ENCODE results near the gene CNTNAP2. TPM values are rescaled to one million over a fixed set of nuclear protein-coding genes. Genes with fewer than 3 reads are reported as not detected.

Gene CNTNAP2
- polyA plus RNA-seq, 4 donors, result 0.54 to 10.1 (median 2.6) TPM

GRCh38 chr7:146948703-146949102 is 832.1 kb downstream of the CNTNAP2 start:
- DNase-seq (no peak), FAIRE-seq (no peak)
- no peaks in the 10 kb centered on the region for H3K36me3 ChIP-seq (ENCODE audit: control insufficient read depth in 3 of 3, insufficient read depth in 2 of 3, low read depth in 1 of 3, low read length in 3 of 3)
- 56 to 67% (median 65%) methylated on average over 1 of the region's 1 CpG for WGBS, 3 donors
- no peak overlapping the region for H3K27ac ChIP-seq (ENCODE audit: low read depth in 1 of 3, low read length in 2 of 3)
- no peak overlapping the region for H3K4me3 ChIP-seq (ENCODE audit: low read depth in 1 of 3, low read length in 3 of 3)
- H3K9me3 ChIP-seq (ENCODE audit: control insufficient read depth in 2 of 2, insufficient read depth in 1 of 2, low read depth in 1 of 2, low read length in 1 of 2), result no peaks in the 10 kb centered on the region
- H3K4me1 ChIP-seq (ENCODE audit: control insufficient read depth in 3 of 3, insufficient read depth in 2 of 3, low read depth in 1 of 3, low read length in 2 of 3), result no peaks in the 10 kb centered on the region
- no peaks in the 10 kb centered on the region for H3K27me3 ChIP-seq (ENCODE audit: control insufficient read depth in 3 of 3, insufficient read depth in 3 of 3, low read length in 3 of 3)

GRCh38 chr7:146956321-146956720 is 839.7 kb downstream of the CNTNAP2 start:
- H3K9me3 ChIP-seq (ENCODE audit: control insufficient read depth in 2 of 2, insufficient read depth in 1 of 2, low read depth in 1 of 2, low read length in 1 of 2), result no peaks in the 10 kb centered on the region
- DNase-seq (no peak), FAIRE-seq (no peak)
- no peak overlapping the region for H3K4me3 ChIP-seq (ENCODE audit: low read depth in 1 of 3, low read length in 3 of 3)
- no peaks in the 10 kb centered on the region for H3K4me1 ChIP-seq (ENCODE audit: control insufficient read depth in 3 of 3, insufficient read depth in 2 of 3, low read depth in 1 of 3, low read length in 2 of 3)
- H3K27ac ChIP-seq (ENCODE audit: low read depth in 1 of 3, low read length in 2 of 3), result no peak overlapping the region
- H3K36me3 ChIP-seq (ENCODE audit: control insufficient read depth in 3 of 3, insufficient read depth in 2 of 3, low read depth in 1 of 3, low read length in 3 of 3), result no peaks in the 10 kb centered on the region
- H3K27me3 ChIP-seq (ENCODE audit: control insufficient read depth in 3 of 3, insufficient read depth in 3 of 3, low read length in 3 of 3), result no peaks in the 10 kb centered on the region

GRCh38 chr7:146956853-146957252 is 840.3 kb downstream of the CNTNAP2 start:
- no peak for FAIRE-seq
- whole genome bisulfite sequencing, 3 donors, result 74 to 82% (median 79%) methylated on average over 3 of the region's 3 CpGs

GRCh38 chr7:146960773-146961391 is 844.3 kb downstream of the CNTNAP2 start:
- Histone ChIP-seq H3K27ac (ENCODE audit: low read depth in 1 of 3, low read length in 2 of 3) (no peak overlapping the region), H3K4me1 (ENCODE audit: control insufficient read depth in 3 of 3, insufficient read depth in 2 of 3, low read depth in 1 of 3, low read length in 2 of 3) (no peaks in the 10 kb centered on the region), H3K27me3 (ENCODE audit: control insufficient read depth in 3 of 3, insufficient read depth in 3 of 3, low read length in 3 of 3) (no peaks in the 10 kb centered on the region), H3K9me3 (ENCODE audit: control insufficient read depth in 2 of 2, insufficient read depth in 1 of 2, low read depth in 1 of 2, low read length in 1 of 2) (no peaks in the 10 kb centered on the region), H3K4me3 (ENCODE audit: low read depth in 1 of 3, low read length in 3 of 3) (no peak overlapping the region), H3K36me3 (ENCODE audit: control insufficient read depth in 3 of 3, insufficient read depth in 2 of 3, low read depth in 1 of 3, low read length in 3 of 3) (no peaks in the 10 kb centered on the region)
- FAIRE-seq (no peak), DNase-seq (no peak)
- WGBS, 3 donors, result 68 to 75% (median 72%) methylated on average over 5 of the region's 5 CpGs

More at GRCh38 chr7:146956853-146957252, 840.3 kb downstream of the CNTNAP2 start:
- Histone ChIP-seq H3K27ac (ENCODE audit: low read depth in 1 of 3, low read length in 2 of 3) (no peak overlapping the region), H3K36me3 (ENCODE audit: control insufficient read depth in 3 of 3, insufficient read depth in 2 of 3, low read depth in 1 of 3, low read length in 3 of 3) (no peaks in the 10 kb centered on the region), H3K9me3 (ENCODE audit: control insufficient read depth in 2 of 2, insufficient read depth in 1 of 2, low read depth in 1 of 2, low read length in 1 of 2) (no peaks in the 10 kb centered on the region), H3K4me3 (ENCODE audit: low read depth in 1 of 3, low read length in 3 of 3) (no peak overlapping the region), H3K4me1 (ENCODE audit: control insufficient read depth in 3 of 3, insufficient read depth in 2 of 3, low read depth in 1 of 3, low read length in 2 of 3) (no peaks in the 10 kb centered on the region), H3K27me3 (ENCODE audit: control insufficient read depth in 3 of 3, insufficient read depth in 3 of 3, low read length in 3 of 3) (no peaks in the 10 kb centered on the region)
- no peak for DNase-seq

- H3K4me1 ChIP-seq (ENCODE audit: control insufficient read depth in 3 of 3, insufficient read depth in 2 of 3, low read depth in 1 of 3, low read length in 2 of 3), result no peaks in the 10 kb centered on the region
- H3K4me3 ChIP-seq (ENCODE audit: low read depth in 1 of 3, low read length in 3 of 3), result no peak overlapping the region
- DNase-seq (no peak), FAIRE-seq (no peak)
- no peaks in the 10 kb centered on the region for H3K36me3 ChIP-seq (ENCODE audit: control insufficient read depth in 3 of 3, insufficient read depth in 2 of 3, low read depth in 1 of 3, low read length in 3 of 3)
- no peaks in the 10 kb centered on the region for H3K27me3 ChIP-seq (ENCODE audit: control insufficient read depth in 3 of 3, insufficient read depth in 3 of 3, low read length in 3 of 3)
- no peaks in the 10 kb centered on the region for H3K9me3 ChIP-seq (ENCODE audit: control insufficient read depth in 2 of 2, insufficient read depth in 1 of 2, low read depth in 1 of 2, low read length in 1 of 2)
- 77 to 84% (median 81%) methylated on average over 4 of the region's 4 CpGs for WGBS, 3 donors
- H3K27ac ChIP-seq (ENCODE audit: low read depth in 1 of 3, low read length in 2 of 3), result no peak overlapping the region
Measured at GRCh38 chr7:146961617-146962016, 845.0 kb downstream of the CNTNAP2 start.

GRCh38 chr7:146966274-146966673 is 849.7 kb downstream of the CNTNAP2 start:
- H3K27me3 ChIP-seq (ENCODE audit: control insufficient read depth in 3 of 3, insufficient read depth in 3 of 3, low read length in 3 of 3), result no peaks in the 10 kb centered on the region
- no peaks in the 10 kb centered on the region for H3K9me3 ChIP-seq (ENCODE audit: control insufficient read depth in 2 of 2, insufficient read depth in 1 of 2, low read depth in 1 of 2, low read length in 1 of 2)
- H3K4me3 ChIP-seq (ENCODE audit: low read depth in 1 of 3, low read length in 3 of 3), result no peak overlapping the region
- DNase-seq (no peak), FAIRE-seq (no peak)
- no peak overlapping the region for H3K27ac ChIP-seq (ENCODE audit: low read depth in 1 of 3, low read length in 2 of 3)
- H3K36me3 ChIP-seq (ENCODE audit: control insufficient read depth in 3 of 3, insufficient read depth in 2 of 3, low read depth in 1 of 3, low read length in 3 of 3), result no peaks in the 10 kb centered on the region
- H3K4me1 ChIP-seq (ENCODE audit: control insufficient read depth in 3 of 3, insufficient read depth in 2 of 3, low read depth in 1 of 3, low read length in 2 of 3), result no peaks in the 10 kb centered on the region
- 90 to 94% (median 92%) methylated on average over 3 of the region's 3 CpGs for WGBS, 3 donors

- 70 to 78% (median 75%) methylated on average over 2 of the region's 2 CpGs for WGBS, 3 donors
- H3K36me3 ChIP-seq (ENCODE audit: control insufficient read depth in 3 of 3, insufficient read depth in 2 of 3, low read depth in 1 of 3, low read length in 3 of 3), result no peaks in the 10 kb centered on the region
- no peak for FAIRE-seq
- no peaks in the 10 kb centered on the region for H3K4me1 ChIP-seq (ENCODE audit: control insufficient read depth in 3 of 3, insufficient read depth in 2 of 3, low read depth in 1 of 3, low read length in 2 of 3)
- no peak overlapping the region for H3K27ac ChIP-seq (ENCODE audit: low read depth in 1 of 3, low read length in 2 of 3)
- DNase-seq, result no peak
- H3K4me3 ChIP-seq (ENCODE audit: low read depth in 1 of 3, low read length in 3 of 3), result no peak overlapping the region
- no peaks in the 10 kb centered on the region for H3K9me3 ChIP-seq (ENCODE audit: control insufficient read depth in 2 of 2, insufficient read depth in 1 of 2, low read depth in 1 of 2, low read length in 1 of 2)
- H3K27me3 ChIP-seq (ENCODE audit: control insufficient read depth in 3 of 3, insufficient read depth in 3 of 3, low read length in 3 of 3), result no peaks in the 10 kb centered on the region
Measured at GRCh38 chr7:146982482-146982881, 865.9 kb downstream of the CNTNAP2 start.

GRCh38 chr7:146991596-146991995 is 875.0 kb downstream of the CNTNAP2 start:
- no peak for DNase-seq
- FAIRE-seq, result no peak
- Histone ChIP-seq H3K9me3 (ENCODE audit: control insufficient read depth in 2 of 2, insufficient read depth in 1 of 2, low read depth in 1 of 2, low read length in 1 of 2) (no peaks in the 10 kb centered on the region), H3K27ac (ENCODE audit: low read depth in 1 of 3, low read length in 2 of 3) (no peak overlapping the region), H3K27me3 (ENCODE audit: control insufficient read depth in 3 of 3, insufficient read depth in 3 of 3, low read length in 3 of 3) (no peaks in the 10 kb centered on the region), H3K36me3 (ENCODE audit: control insufficient read depth in 3 of 3, insufficient read depth in 2 of 3, low read depth in 1 of 3, low read length in 3 of 3) (no peaks in the 10 kb centered on the region), H3K4me1 (ENCODE audit: control insufficient read depth in 3 of 3, insufficient read depth in 2 of 3, low read depth in 1 of 3, low read length in 2 of 3) (no peaks in the 10 kb centered on the region), H3K4me3 (ENCODE audit: low read depth in 1 of 3, low read length in 3 of 3) (no peak overlapping the region)
- WGBS, 3 donors, result 71 to 80% (median 74%) methylated on average over 5 of the region's 5 CpGs

GRCh38 chr7:146993764-146994163 is 877.2 kb downstream of the CNTNAP2 start:
- Histone ChIP-seq H3K27ac (ENCODE audit: low read depth in 1 of 3, low read length in 2 of 3) (no peak overlapping the region), H3K4me1 (ENCODE audit: control insufficient read depth in 3 of 3, insufficient read depth in 2 of 3, low read depth in 1 of 3, low read length in 2 of 3) (no peaks in the 10 kb centered on the region), H3K4me3 (ENCODE audit: low read depth in 1 of 3, low read length in 3 of 3) (no peak overlapping the region), H3K9me3 (ENCODE audit: control insufficient read depth in 2 of 2, insufficient read depth in 1 of 2, low read depth in 1 of 2, low read length in 1 of 2) (no peaks in the 10 kb centered on the region), H3K36me3 (ENCODE audit: control insufficient read depth in 3 of 3, insufficient read depth in 2 of 3, low read depth in 1 of 3, low read length in 3 of 3) (no peaks in the 10 kb centered on the region), H3K27me3 (ENCODE audit: control insufficient read depth in 3 of 3, insufficient read depth in 3 of 3, low read length in 3 of 3) (no peaks in the 10 kb centered on the region)
- WGBS, 3 donors, result 78 to 86% (median 85%) methylated on average over 1 of the region's 1 CpG
- DNase-seq (no peak), FAIRE-seq (no peak)

Measured in small intestine (tissue), 7 donors.